PC-3 (cell line): ENCODE data around the gene NTN1.

Experiments
- EZH2phosphoT487 ChIP-seq: fragments of 300-600 bp; sonication (generic); IDR thresholded peaks from 2 replicates; pipeline ENCODE4 v1.6.1; 2018; ENCODE audit warnings: mild to moderate bottlenecking, antibody characterized with exemption, low read length, borderline replicate concordance
- TF ChIP-seq, protein P1 (sequence below): fragments of 300-600 bp; sonication (generic); conservative IDR thresholded peaks from 2 replicates; pipeline ENCODE4 v1.5.1; 2017; ENCODE audit warnings: antibody characterized with exemption, low read depth, mild to moderate bottlenecking, low read length

- no peak for TF ChIP-seq EZH2phosphoT487
- TF ChIP-seq, protein P1, sequence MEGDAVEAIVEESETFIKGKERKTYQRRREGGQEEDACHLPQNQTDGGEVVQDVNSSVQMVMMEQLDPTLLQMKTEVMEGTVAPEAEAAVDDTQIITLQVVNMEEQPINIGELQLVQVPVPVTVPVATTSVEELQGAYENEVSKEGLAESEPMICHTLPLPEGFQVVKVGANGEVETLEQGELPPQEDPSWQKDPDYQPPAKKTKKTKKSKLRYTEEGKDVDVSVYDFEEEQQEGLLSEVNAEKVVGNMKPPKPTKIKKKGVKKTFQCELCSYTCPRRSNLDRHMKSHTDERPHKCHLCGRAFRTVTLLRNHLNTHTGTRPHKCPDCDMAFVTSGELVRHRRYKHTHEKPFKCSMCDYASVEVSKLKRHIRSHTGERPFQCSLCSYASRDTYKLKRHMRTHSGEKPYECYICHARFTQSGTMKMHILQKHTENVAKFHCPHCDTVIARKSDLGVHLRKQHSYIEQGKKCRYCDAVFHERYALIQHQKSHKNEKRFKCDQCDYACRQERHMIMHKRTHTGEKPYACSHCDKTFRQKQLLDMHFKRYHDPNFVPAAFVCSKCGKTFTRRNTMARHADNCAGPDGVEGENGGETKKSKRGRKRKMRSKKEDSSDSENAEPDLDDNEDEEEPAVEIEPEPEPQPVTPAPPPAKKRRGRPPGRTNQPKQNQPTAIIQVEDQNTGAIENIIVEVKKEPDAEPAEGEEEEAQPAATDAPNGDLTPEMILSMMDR = no peak
These were observed 2.3 kb downstream of the NTN1 start for GRCh38 chr17:9023392-9024218.
